Measurements from ENCODE around the gene GPX4. TPM values are rescaled to one million over a fixed set of nuclear protein-coding genes. Genes with fewer than 3 reads are reported as not detected.

GPX4 gene
- total RNA-seq, 1 donor from 2014 or later, result 289 TPM

DNA sequence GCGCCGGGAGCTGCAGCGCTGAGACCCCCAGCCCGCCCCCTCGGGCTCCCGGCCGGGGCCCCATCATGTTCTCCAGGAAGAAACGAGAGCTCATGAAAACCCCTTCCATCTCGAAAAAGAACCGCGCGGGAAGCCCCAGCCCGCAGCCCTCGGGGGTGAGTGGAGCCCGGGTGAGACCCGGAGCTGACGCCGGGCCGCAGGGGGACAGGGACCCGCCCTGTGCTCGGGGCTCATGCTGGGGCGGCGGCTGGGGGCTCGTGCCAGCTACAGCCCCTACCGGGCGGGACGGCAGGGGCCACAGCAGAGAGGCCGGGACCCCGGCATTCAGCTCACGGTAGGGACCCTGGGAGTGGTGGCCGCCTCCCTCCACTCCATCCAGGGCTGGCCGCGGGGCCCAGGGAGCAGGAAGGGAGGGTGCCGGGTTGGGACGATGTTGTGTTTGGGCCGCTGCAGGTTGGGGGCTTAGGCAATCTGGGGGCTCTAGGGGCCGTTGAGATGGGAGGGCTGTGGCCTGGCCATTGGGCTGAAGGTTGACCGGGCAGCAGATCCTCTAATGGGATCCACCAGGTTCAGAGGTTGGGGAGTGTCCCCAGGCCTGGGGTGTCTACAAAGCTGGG, 36.3 kb upstream of the GPX4 start:
- no peak overlapping the region for H2AFZ ChIP-seq (replicated peaks)
- H3K4me2 ChIP-seq, result peak overlapping the region; percentile 89
- H3K36me3 ChIP-seq, result no peaks in the 10 kb centered on the region
- H3K4me1 Mint-ChIP-seq, result peaks cover 12% of the 10 kb centered on the region
- no peak overlapping the region for H3K27ac ChIP-seq
- H4K20me1 ChIP-seq (ENCODE audit: low read depth), result peaks cover 24% of the 10 kb centered on the region
- no peaks in the 10 kb centered on the region for H3K36me3 Mint-ChIP-seq
- no peak for DNase-seq (ENCODE audit: low spot score)
- H3K4me1 ChIP-seq, result peaks cover 12% of the 10 kb centered on the region
- H3K9ac ChIP-seq, result no peak overlapping the region
- peak overlapping the region; percentile 48 for H3K4me3 ChIP-seq
- H3K27ac Mint-ChIP-seq, result no peak overlapping the region
- no peaks in the 10 kb centered on the region for H3K79me2 ChIP-seq (ENCODE audit: low read depth)
- H3K27me3 ChIP-seq, result peaks cover 92% of the 10 kb centered on the region
- peak overlapping the region; percentile 75 for H3K4me3 Mint-ChIP-seq
- peaks cover 41% of the 10 kb centered on the region for H3K27me3 Mint-ChIP-seq (ENCODE audit: insufficient read depth, low read depth)
- no peaks in the 10 kb centered on the region for H3K9me3 ChIP-seq (ENCODE audit: low read depth)
- peak; percentile 56 for TF ChIP-seq EZH2phosphoT487 (IDR thresholded peaks at IDR 0.05)
- TF ChIP-seq EZH2 (IDR thresholded peaks at IDR 0.05), result peak; percentile 70
- TF ChIP-seq, protein P1, sequence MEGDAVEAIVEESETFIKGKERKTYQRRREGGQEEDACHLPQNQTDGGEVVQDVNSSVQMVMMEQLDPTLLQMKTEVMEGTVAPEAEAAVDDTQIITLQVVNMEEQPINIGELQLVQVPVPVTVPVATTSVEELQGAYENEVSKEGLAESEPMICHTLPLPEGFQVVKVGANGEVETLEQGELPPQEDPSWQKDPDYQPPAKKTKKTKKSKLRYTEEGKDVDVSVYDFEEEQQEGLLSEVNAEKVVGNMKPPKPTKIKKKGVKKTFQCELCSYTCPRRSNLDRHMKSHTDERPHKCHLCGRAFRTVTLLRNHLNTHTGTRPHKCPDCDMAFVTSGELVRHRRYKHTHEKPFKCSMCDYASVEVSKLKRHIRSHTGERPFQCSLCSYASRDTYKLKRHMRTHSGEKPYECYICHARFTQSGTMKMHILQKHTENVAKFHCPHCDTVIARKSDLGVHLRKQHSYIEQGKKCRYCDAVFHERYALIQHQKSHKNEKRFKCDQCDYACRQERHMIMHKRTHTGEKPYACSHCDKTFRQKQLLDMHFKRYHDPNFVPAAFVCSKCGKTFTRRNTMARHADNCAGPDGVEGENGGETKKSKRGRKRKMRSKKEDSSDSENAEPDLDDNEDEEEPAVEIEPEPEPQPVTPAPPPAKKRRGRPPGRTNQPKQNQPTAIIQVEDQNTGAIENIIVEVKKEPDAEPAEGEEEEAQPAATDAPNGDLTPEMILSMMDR (IDR thresholded peaks at IDR 0.05), result no peak
- H3K9me3 Mint-ChIP-seq, result peaks cover 3% of the 10 kb centered on the region
- H3F3A ChIP-seq (ENCODE audit: low read depth), result peaks cover 43% of the 10 kb centered on the region

DNA sequence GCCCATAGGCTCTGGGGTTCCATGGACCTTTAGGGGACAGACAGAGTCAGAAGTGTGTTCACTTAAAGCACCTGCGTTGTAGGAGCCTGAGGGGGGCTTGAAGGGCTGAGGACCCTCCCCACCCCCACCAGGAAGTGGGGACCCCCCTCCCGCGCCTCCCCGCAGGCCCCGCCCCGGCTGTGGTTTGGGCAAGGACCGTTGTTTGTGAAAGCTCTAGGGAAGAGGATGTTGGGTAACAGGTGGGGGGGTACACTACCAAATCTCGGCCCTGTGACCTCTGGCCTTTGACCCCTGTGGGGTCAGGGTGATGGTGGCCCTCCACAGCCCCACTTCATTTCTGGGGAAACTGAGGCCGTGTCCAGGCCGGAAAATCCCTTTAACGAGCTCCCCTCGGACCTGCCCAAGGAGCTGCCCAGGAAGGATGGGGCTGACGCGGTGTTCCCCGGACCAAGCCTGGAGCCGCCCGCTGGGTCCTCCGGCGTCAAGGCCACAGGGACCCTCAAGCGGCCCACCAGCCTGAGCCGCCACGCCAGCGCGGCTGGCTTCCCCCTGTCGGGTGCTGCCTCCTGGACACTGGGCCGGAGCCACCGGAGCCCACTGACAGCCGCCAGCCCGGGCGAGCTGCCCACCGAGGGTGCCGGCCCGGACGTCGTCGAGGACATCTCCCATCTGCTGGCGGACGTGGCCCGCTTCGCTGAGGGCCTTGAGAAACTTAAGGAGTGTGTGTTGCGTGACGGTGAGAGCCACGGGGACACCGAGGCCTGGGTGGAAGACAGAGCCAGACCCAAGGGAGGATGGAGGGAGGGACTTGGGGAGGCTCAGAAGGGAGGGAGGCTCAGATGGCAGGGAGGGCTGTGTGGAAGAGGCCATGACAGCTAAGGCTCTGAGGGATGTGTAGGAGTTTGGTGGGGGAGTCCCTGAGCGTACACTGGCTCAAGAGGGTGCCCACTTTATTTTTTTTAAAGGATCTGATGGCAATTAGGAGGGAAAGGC, 35.5 kb upstream of the GPX4 start:
- peaks cover 43% of the 10 kb centered on the region for H3K27me3 Mint-ChIP-seq (ENCODE audit: insufficient read depth, low read depth)
- Histone ChIP-seq H3K4me1 (peaks cover 12% of the 10 kb centered on the region), H2AFZ (replicated peaks) (no peak overlapping the region), H3K27ac (no peak overlapping the region), H3F3A (ENCODE audit: low read depth) (peaks cover 50% of the 10 kb centered on the region), H3K9ac (no peak overlapping the region), H3K9me3 (ENCODE audit: low read depth) (no peaks in the 10 kb centered on the region), H3K27me3 (peaks cover 93% of the 10 kb centered on the region), H4K20me1 (ENCODE audit: low read depth) (peaks cover 33% of the 10 kb centered on the region), H3K36me3 (no peaks in the 10 kb centered on the region), H3K4me2 (no peak overlapping the region), H3K79me2 (ENCODE audit: low read depth) (no peaks in the 10 kb centered on the region), H3K4me3 (no peak overlapping the region)
- no peaks in the 10 kb centered on the region for H3K36me3 Mint-ChIP-seq
- TF ChIP-seq, protein P1 (IDR thresholded peaks at IDR 0.05), result no peak
- no peak for TF ChIP-seq EZH2 (IDR thresholded peaks at IDR 0.05)
- no peak for TF ChIP-seq EZH2phosphoT487 (IDR thresholded peaks at IDR 0.05)
- peak overlapping the region; percentile 46 for H3K4me3 Mint-ChIP-seq
- H3K9me3 Mint-ChIP-seq, result peaks cover 3% of the 10 kb centered on the region
- no peak for DNase-seq (ENCODE audit: low spot score)
- H3K4me1 Mint-ChIP-seq, result peaks cover 13% of the 10 kb centered on the region
- peak overlapping the region; percentile 69 for H3K27ac Mint-ChIP-seq

DNA sequence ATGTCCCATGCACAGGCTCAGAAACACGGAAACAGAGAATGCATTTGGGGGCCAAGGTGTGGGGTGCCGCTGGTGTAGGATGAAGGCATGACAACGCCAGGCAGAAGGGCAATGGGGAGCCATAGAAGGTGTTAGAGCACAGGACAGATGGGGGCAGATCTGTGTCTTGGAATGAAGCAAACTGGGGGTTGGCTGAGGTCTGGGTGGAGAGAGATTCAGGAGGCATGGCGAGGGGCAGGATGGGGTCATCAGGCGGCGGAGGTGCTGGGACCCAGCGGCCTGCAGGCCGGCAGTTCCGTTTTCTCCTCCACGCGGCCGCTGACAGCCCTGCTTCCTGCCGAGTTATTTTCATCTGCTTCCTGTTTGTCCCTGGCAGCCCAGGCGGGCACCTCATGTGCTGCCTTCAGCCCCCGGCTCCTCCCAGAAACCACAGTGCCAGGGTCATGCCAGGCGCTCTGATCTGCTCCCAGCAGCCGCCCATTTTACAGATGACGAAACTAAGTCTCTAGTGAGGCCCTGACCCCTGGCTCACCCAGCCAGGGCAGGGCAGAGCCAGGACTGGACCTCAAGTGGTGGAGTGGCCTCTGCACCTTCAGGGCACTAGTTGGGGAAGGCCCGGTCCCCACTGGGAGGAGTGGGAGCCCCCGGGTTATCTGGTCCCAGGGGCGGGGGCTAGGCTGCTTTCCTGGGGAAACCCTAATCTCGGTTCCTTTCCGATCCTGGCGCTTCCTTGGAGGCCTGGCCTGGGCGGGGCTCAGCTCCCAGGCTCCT, 34.6 kb upstream of the GPX4 start:
- no peaks in the 10 kb centered on the region for H3K79me2 ChIP-seq (ENCODE audit: low read depth)
- no peak overlapping the region for H3K27ac ChIP-seq
- no peak overlapping the region for H2AFZ ChIP-seq (replicated peaks)
- no peaks in the 10 kb centered on the region for H3K36me3 ChIP-seq
- H3K4me1 Mint-ChIP-seq, result peaks cover 13% of the 10 kb centered on the region
- H3K9me3 ChIP-seq (ENCODE audit: low read depth), result no peaks in the 10 kb centered on the region
- no peak overlapping the region for H3K9ac ChIP-seq
- peaks cover 12% of the 10 kb centered on the region for H3K4me1 ChIP-seq
- peaks cover 46% of the 10 kb centered on the region for H3F3A ChIP-seq (ENCODE audit: low read depth)
- DNase-seq (ENCODE audit: low spot score), result no peak
- H3K27ac Mint-ChIP-seq, result peak overlapping the region; percentile 69
- no peaks in the 10 kb centered on the region for H3K36me3 Mint-ChIP-seq
- no peak overlapping the region for H3K4me3 ChIP-seq
- no peak overlapping the region for H3K4me2 ChIP-seq
- peaks cover 3% of the 10 kb centered on the region for H3K9me3 Mint-ChIP-seq
- no peak for TF ChIP-seq EZH2 (IDR thresholded peaks at IDR 0.05)
- TF ChIP-seq, protein P1 (IDR thresholded peaks at IDR 0.05), result no peak
- TF ChIP-seq EZH2phosphoT487 (IDR thresholded peaks at IDR 0.05), result no peak
- peaks cover 34% of the 10 kb centered on the region for H4K20me1 ChIP-seq (ENCODE audit: low read depth)
- H3K4me3 Mint-ChIP-seq, result peak overlapping the region; percentile 46
- H3K27me3 Mint-ChIP-seq (ENCODE audit: insufficient read depth, low read depth), result peaks cover 41% of the 10 kb centered on the region
- peaks cover 84% of the 10 kb centered on the region for H3K27me3 ChIP-seq

All from neural progenitor cell (in vitro differentiated cells).